ENCODE data around the gene DAPK3. TPM values are rescaled to one million over a fixed set of nuclear protein-coding genes. Genes with fewer than 3 reads are reported as not detected.

Gene DAPK3
- 63.7 TPM for total RNA-seq

DNA sequence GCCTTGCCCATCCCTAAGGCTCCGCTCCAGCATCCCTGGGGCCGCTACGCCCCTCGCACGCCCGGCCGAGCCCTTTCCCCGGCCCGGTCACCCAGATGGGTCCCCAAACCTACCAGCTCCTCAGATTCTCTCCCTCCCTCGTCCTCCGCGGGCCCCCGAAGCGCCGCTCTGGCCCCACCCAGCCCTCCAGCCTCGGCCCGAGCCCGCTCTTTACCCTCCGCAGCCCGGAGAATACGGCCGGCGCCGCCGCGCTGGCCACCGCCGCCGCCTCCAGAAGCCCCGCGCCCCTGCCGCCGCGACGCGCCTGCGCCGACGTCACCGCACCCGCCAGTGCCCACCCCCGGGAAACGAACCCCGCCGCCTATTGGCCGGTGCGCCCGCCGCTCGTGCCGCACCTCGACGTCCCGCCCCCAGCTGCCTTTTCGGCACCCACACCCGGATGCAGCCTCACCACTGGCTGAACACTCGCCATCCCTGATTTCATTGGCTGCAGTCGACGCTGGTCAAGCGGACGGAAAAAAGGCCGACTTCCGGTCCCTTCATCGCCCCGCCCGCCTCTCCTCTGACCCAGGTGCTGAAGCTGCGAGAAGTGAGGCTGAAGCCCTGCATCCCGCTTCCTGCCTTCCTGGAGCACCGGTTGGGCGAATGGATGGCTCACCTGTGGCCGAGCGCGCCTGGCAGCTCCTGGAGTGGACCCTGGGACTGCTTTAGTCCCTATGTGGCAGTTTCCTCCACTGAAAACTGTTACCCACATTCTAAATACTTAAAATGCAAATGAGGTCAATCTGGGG lies at the start of gene DAPK3:
TSS of gene DAPK3 (minus strand) at position 292 of the 791 bp plus-strand sequence. CDS start 1,364 bp downstream, outside the sequence.
- H3K4me1 ChIP-seq (ENCODE audit: control insufficient read depth in 3 of 3, insufficient read depth in 3 of 3, low read length in 3 of 3) = peaks cover 43 to 53% (median 47%) of the 10 kb centered on the region in 3 donors
- H3K9me3 ChIP-seq (ENCODE audit: control insufficient read depth in 3 of 3, low read length in 3 of 3) = no peaks in the 10 kb centered on the region
- H3K27ac ChIP-seq (ENCODE audit: low read depth, low read length) = peak within 1 kb of the TSS; percentile 98
- peak within 1 kb of the TSS; percentile 78 to 90 (median 88) for H3K4me3 ChIP-seq (ENCODE audit: low read length in 3 of 3)
- peaks cover 15 to 27% (median 26%) of the 10 kb centered on the region in 3 donors for H3K36me3 ChIP-seq (ENCODE audit: control insufficient read depth in 3 of 3, insufficient read depth in 3 of 3, low read length in 3 of 3)
- no peaks in the 10 kb centered on the region for H3K27me3 ChIP-seq (ENCODE audit: control insufficient read depth in 3 of 3, insufficient read depth in 3 of 3, low read length in 3 of 3)
- H3K9ac ChIP-seq (ENCODE audit: low read depth in 1 of 3, low read length in 3 of 3) = peak within 1 kb of the TSS; percentile 89 to 98 (median 96)

DNA sequence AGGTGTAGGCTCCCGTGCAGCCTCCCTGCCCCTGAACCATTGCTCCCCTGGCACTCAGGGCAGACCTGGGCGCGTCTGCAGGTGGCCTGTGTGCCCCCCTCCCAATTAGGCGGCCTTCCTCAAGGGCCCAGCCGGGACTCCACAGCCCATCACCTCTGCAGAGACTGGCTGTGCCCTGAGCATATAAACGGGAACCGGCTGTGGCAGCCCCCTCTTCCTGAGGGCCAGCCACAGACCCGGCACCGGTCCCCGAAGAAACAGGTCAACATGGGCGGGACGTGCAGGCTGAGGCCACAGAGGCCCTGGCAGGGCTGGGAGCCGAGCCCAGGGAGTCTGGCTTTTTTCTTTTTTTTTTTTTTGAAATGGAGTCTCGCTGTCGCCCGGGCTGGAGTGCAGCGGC lies 48.7 kb upstream of the DAPK3 start:
- no peak overlapping the region for H3K27ac ChIP-seq (ENCODE audit: low read depth, low read length)
- H3K9ac ChIP-seq (ENCODE audit: low read depth in 1 of 3, low read length in 3 of 3) = no peak overlapping the region
- peaks cover 16 to 24% (median 21%) of the 10 kb centered on the region in 3 donors for H3K4me1 ChIP-seq (ENCODE audit: control insufficient read depth in 3 of 3, insufficient read depth in 3 of 3, low read length in 3 of 3)
- no peak overlapping the region for H3K4me3 ChIP-seq (ENCODE audit: low read length in 3 of 3)
- peaks cover 11 to 14% (median 14%) of the 10 kb centered on the region in 3 donors for H3K36me3 ChIP-seq (ENCODE audit: control insufficient read depth in 3 of 3, insufficient read depth in 3 of 3, low read length in 3 of 3)
- no peaks in the 10 kb centered on the region for H3K9me3 ChIP-seq (ENCODE audit: control insufficient read depth in 3 of 3, low read length in 3 of 3)
- no peaks in the 10 kb centered on the region for H3K27me3 ChIP-seq (ENCODE audit: control insufficient read depth in 3 of 3, insufficient read depth in 3 of 3, low read length in 3 of 3)

DNA sequence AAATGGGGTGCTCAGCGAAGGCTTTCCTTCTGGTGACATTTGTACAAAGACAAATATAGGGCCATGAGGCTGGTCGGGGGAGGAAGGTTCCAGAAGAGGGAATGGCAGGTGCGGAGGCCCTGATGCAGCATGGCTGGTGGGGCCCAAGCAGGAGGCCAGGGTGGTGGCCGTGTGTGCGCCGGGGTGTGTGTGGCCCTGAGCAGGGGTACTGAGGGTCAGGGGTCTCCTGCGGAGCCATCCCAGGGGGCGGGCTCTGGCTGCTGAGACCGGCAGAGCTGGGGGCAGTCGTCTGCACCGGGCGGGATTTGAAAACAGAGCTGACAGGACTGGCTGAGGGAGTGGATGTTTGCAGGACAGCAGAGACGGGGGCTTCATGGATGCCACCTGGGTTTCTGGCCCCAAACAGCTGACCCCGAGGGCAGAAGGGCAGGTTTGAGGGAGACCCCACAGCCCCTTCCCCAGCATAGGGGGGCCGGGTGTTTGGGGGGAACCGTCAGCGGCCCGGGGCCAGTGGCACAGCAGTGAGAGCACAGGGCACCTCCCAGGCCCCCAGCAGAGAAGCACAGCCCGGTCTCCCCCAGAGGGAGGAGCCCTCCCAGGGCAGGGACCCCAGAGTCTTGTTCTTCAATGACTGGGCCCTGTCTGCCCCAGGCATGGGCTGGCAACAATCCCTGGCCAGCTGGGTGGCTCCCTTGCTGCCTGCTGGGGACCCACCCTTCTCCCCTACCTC lies 48.0 kb upstream of the DAPK3 start:
- no peaks in the 10 kb centered on the region for H3K27me3 ChIP-seq (ENCODE audit: control insufficient read depth in 3 of 3, insufficient read depth in 3 of 3, low read length in 3 of 3)
- H3K27ac ChIP-seq (ENCODE audit: low read depth, low read length) = no peak overlapping the region
- no peak overlapping the region for H3K9ac ChIP-seq (ENCODE audit: low read depth in 1 of 3, low read length in 3 of 3)
- no peaks in the 10 kb centered on the region for H3K9me3 ChIP-seq (ENCODE audit: control insufficient read depth in 3 of 3, low read length in 3 of 3)
- peaks cover 11 to 15% (median 13%) of the 10 kb centered on the region in 3 donors for H3K36me3 ChIP-seq (ENCODE audit: control insufficient read depth in 3 of 3, insufficient read depth in 3 of 3, low read length in 3 of 3)
- H3K4me3 ChIP-seq (ENCODE audit: low read length in 3 of 3) = no peak overlapping the region
- peaks cover 21 to 30% (median 27%) of the 10 kb centered on the region in 3 donors for H3K4me1 ChIP-seq (ENCODE audit: control insufficient read depth in 3 of 3, insufficient read depth in 3 of 3, low read length in 3 of 3)

DNA sequence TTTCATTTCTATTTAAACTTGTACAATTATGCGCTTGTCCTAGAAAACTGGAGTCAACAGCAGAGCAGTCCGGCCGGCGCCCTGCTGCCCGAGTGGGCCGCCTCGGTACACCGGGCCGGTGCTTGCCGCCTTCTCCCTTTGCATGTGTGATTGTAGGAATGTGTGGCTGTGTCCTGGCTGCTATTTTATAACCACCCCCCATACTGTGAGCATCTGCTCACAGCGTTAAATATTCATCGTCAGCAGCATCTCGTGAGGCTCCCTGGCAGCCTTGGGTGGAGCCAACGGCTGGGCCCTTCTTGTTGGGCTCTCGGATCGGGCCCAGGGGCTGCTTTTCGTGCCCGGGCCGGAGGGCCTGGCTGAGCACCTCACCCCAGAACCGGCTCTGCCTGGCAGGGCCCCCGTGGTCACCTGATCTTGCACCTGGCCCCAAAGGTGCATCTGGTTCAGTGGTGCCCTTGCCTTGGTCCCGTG lies 47.3 kb upstream of the DAPK3 start:
- Histone ChIP-seq H3K36me3 (ENCODE audit: control insufficient read depth in 3 of 3, insufficient read depth in 3 of 3, low read length in 3 of 3) (peaks cover 19 to 22% (median 20%) of the 10 kb centered on the region in 3 donors), H3K27ac (ENCODE audit: low read depth, low read length) (no peak overlapping the region), H3K9me3 (ENCODE audit: control insufficient read depth in 3 of 3, low read length in 3 of 3) (no peaks in the 10 kb centered on the region), H3K9ac (ENCODE audit: low read depth in 1 of 3, low read length in 3 of 3) (no peak overlapping the region), H3K4me1 (ENCODE audit: control insufficient read depth in 3 of 3, insufficient read depth in 3 of 3, low read length in 3 of 3) (peaks cover 26 to 38% (median 34%) of the 10 kb centered on the region in 3 donors), H3K27me3 (ENCODE audit: control insufficient read depth in 3 of 3, insufficient read depth in 3 of 3, low read length in 3 of 3) (no peaks in the 10 kb centered on the region), H3K4me3 (ENCODE audit: low read length in 3 of 3) (no peak overlapping the region)

DNA sequence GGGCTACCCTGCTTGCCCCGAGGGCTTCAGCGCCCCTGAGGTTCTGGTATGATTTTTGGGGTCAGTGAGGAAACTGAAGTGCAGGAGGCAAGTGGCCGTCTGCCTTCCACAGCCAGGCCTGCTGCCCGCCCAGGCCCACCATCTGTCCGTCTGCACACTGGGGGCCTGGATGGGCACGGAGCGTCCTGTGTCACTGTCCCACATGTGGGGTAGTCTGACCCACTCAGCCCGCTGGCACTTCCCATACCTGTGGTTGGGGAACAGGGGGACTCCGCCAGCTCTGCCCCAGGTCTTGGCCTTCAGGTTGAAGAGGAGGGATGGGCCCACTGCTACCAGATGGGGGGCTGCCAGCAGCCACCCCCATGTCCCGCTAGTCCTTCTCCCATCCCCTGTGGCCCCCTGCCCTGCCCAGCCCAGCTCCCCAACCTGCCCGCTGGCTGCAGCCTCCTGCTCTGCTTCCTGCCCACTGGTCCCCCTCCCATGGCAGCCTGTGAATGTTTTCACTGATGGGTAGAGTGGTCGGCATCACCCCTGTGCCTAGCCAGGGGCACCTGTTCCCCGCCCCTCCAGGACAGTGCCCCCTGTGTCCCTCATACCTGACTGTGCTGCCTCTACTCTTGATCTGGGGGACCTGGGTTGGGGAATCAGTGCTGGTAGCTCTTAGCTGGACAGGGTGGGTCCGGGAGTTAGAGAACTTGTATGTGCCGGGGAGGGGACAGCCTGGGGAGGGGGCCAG lies 46.2 kb upstream of the DAPK3 start:
- Histone ChIP-seq H3K9ac (ENCODE audit: low read depth in 1 of 3, low read length in 3 of 3) (peak overlapping the region in 1 of 3 donors; percentile 79), H3K9me3 (ENCODE audit: control insufficient read depth in 3 of 3, low read length in 3 of 3) (no peaks in the 10 kb centered on the region), H3K36me3 (ENCODE audit: control insufficient read depth in 3 of 3, insufficient read depth in 3 of 3, low read length in 3 of 3) (peaks cover 19 to 23% (median 22%) of the 10 kb centered on the region in 3 donors), H3K27me3 (ENCODE audit: control insufficient read depth in 3 of 3, insufficient read depth in 3 of 3, low read length in 3 of 3) (no peaks in the 10 kb centered on the region), H3K27ac (ENCODE audit: low read depth, low read length) (no peak overlapping the region), H3K4me3 (ENCODE audit: low read length in 3 of 3) (no peak overlapping the region), H3K4me1 (ENCODE audit: control insufficient read depth in 3 of 3, insufficient read depth in 3 of 3, low read length in 3 of 3) (peaks cover 30 to 49% (median 44%) of the 10 kb centered on the region in 3 donors)

DNA sequence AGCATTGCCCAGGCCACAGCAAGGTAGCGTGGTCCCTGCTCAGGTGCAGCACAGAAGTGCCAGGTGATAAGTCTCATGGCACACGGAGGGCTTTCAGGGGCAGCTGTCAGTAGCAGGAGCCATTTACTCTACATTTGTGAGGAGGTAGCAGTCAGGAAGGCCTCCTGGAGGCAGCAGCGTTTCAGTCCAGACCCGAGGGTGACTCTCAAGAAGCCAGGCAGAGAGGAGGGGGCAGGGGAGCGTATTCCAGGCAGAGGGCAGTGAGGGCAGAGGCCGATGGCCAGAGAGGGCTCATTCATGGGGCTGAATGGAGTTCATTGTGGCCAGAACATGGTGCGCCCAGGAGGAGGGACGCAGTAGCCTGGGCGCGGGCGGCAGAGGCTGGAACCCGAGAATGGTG lies 45.6 kb upstream of the DAPK3 start:
- Histone ChIP-seq H3K27ac (ENCODE audit: low read depth, low read length) (peak overlapping the region; percentile 47), H3K4me3 (ENCODE audit: low read length in 3 of 3) (peak overlapping the region in 2 of 3 donors; percentile 36 to 54), H3K9me3 (ENCODE audit: control insufficient read depth in 3 of 3, low read length in 3 of 3) (no peaks in the 10 kb centered on the region), H3K36me3 (ENCODE audit: control insufficient read depth in 3 of 3, insufficient read depth in 3 of 3, low read length in 3 of 3) (peaks cover 19 to 23% (median 22%) of the 10 kb centered on the region in 3 donors), H3K27me3 (ENCODE audit: control insufficient read depth in 3 of 3, insufficient read depth in 3 of 3, low read length in 3 of 3) (no peaks in the 10 kb centered on the region), H3K9ac (ENCODE audit: low read depth in 1 of 3, low read length in 3 of 3) (peak overlapping the region in 2 of 3 donors; percentile 47 to 79), H3K4me1 (ENCODE audit: control insufficient read depth in 3 of 3, insufficient read depth in 3 of 3, low read length in 3 of 3) (peaks cover 32 to 53% (median 46%) of the 10 kb centered on the region in 3 donors)

DNA sequence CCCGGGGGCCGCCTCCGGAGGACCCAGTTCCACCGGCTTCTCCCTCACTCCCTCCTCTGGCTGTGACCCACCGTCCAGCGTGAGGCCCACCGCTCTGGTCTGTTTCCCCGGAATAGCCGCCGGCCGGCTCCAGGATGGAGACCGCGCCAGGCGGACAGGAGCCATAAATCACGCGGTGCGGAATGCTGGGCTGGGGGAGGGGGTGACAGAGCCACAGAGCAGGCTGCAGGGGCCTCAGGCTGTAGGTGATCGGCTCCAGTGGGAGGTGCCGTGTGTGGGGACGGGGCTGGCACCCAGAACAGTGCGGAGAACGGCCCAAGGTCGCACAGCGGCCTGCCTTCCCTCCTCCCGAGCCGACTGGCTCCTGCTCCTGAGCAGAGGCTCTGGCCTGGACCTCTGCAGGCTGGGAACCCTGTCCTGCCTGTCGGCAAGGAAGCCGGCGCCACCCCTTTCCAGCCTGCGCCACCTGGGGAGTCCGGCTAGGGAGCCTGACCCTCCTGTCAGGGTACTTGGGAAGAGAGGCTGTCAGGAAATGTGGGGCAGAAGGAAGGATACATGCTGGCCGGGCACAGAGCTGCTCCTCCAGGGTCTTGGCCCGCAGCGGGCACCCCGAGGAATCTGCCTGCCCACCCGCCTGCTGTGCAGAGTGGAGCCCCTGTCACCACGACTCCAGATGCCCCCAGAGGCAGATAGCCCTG lies 45.0 kb upstream of the DAPK3 start:
- Histone ChIP-seq H3K36me3 (ENCODE audit: control insufficient read depth in 3 of 3, insufficient read depth in 3 of 3, low read length in 3 of 3) (peaks cover 19 to 23% (median 20%) of the 10 kb centered on the region in 3 donors), H3K27ac (ENCODE audit: low read depth, low read length) (peak overlapping the region; percentile 47), H3K4me1 (ENCODE audit: control insufficient read depth in 3 of 3, insufficient read depth in 3 of 3, low read length in 3 of 3) (peaks cover 38 to 60% (median 52%) of the 10 kb centered on the region in 3 donors), H3K9me3 (ENCODE audit: control insufficient read depth in 3 of 3, low read length in 3 of 3) (no peaks in the 10 kb centered on the region), H3K9ac (ENCODE audit: low read depth in 1 of 3, low read length in 3 of 3) (peak overlapping the region; percentile 47 to 79 (median 50)), H3K27me3 (ENCODE audit: control insufficient read depth in 3 of 3, insufficient read depth in 3 of 3, low read length in 3 of 3) (no peaks in the 10 kb centered on the region), H3K4me3 (ENCODE audit: low read length in 3 of 3) (peak overlapping the region in 2 of 3 donors; percentile 36 to 61)

DNA sequence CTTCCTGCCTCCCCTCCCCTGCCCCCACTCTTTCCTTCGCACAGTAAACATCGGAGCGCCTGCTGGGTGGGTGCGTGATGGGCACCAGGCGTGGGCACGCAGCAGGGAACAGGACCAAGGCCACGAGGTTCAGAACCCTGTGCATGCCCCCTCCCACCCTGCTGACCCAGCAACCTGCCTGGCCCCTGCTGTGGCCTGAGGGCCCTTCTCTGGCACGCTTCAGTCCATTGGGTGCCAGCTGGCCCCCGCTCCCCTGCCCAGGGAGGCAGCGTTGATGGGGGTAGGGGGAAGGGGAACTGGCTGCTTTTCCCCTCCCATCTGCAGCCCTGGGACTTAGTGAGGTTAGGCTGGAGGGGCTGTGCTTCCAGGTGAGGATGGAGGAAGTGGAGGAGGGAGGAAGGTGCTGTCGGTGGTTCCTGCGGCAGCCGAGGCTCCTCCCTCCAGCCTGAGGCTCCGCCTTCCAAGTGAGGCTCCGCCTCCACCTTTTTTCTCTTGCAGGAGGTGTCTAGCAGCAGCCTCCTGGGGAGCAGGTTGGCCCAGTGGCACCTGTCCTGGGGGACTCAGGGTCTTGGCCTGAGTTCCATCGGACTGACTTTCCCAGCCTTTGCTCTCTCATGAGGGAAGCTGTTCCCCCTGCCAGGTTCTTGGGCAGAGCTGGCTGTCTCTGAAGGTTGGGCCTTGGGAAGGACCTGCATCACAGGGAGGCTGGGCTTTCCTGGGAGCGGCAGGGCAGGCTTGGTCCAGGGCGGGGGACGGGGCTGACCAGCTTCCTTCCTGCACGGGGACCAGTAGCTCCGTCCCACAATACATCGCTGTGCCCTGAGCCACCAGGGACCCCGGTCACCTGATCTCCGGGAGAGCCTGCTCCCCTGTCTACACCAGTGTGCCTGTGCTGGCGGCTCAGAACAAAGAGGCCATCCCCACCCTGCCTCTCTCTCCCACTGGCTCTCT lies 43.9 kb upstream of the DAPK3 start:
- Histone ChIP-seq H3K4me1 (ENCODE audit: control insufficient read depth in 3 of 3, insufficient read depth in 3 of 3, low read length in 3 of 3) (peaks cover 49 to 70% (median 63%) of the 10 kb centered on the region in 3 donors), H3K27ac (ENCODE audit: low read depth, low read length) (peak overlapping the region; percentile 47), H3K27me3 (ENCODE audit: control insufficient read depth in 3 of 3, insufficient read depth in 3 of 3, low read length in 3 of 3) (no peaks in the 10 kb centered on the region), H3K36me3 (ENCODE audit: control insufficient read depth in 3 of 3, insufficient read depth in 3 of 3, low read length in 3 of 3) (peaks cover 18 to 21% (median 19%) of the 10 kb centered on the region in 3 donors), H3K9me3 (ENCODE audit: control insufficient read depth in 3 of 3, low read length in 3 of 3) (no peaks in the 10 kb centered on the region), H3K9ac (ENCODE audit: low read depth in 1 of 3, low read length in 3 of 3) (peak overlapping the region; percentile 40 to 79 (median 50)), H3K4me3 (ENCODE audit: low read length in 3 of 3) (peak overlapping the region in 2 of 3 donors; percentile 36 to 61)
